ENCODE measurements around the gene DDX28.

DNA sequence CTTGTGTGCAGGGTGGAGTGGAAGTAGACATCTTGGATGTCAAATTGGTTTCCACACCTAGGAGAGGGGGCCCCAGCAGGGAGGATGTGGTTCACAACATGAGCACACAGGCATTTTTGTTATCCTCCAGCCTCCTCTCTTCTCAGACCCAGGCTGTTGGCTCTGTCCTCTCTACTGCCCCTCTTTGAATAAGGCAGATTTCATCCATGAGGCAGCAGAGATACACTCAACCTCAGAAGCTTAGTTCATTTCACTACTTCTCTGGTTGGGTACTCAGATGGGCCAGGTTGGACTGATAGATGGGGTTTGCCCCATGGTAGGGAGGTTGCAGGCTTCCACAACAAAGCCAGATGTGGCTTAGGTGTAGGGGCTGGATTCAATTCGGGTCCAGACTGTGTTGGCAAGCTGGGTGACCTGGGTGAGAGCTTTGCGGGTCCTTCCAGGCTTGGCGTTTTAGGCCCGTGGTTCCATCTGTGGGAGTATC is 39.9 kb upstream of the DDX28 start:
- TF ChIP-seq, protein P1, sequence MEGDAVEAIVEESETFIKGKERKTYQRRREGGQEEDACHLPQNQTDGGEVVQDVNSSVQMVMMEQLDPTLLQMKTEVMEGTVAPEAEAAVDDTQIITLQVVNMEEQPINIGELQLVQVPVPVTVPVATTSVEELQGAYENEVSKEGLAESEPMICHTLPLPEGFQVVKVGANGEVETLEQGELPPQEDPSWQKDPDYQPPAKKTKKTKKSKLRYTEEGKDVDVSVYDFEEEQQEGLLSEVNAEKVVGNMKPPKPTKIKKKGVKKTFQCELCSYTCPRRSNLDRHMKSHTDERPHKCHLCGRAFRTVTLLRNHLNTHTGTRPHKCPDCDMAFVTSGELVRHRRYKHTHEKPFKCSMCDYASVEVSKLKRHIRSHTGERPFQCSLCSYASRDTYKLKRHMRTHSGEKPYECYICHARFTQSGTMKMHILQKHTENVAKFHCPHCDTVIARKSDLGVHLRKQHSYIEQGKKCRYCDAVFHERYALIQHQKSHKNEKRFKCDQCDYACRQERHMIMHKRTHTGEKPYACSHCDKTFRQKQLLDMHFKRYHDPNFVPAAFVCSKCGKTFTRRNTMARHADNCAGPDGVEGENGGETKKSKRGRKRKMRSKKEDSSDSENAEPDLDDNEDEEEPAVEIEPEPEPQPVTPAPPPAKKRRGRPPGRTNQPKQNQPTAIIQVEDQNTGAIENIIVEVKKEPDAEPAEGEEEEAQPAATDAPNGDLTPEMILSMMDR (IDR thresholded peaks at IDR 0.05; ENCODE audit: insufficient read depth, low read depth, low read length) = no peak
- no peak for TF ChIP-seq EZH2 (IDR thresholded peaks at IDR 0.05; ENCODE audit: insufficient read depth, low read length)
